Keratinocyte (primary cell): ENCODE results near the gene DIDO1. TPM values are rescaled to one million over a fixed set of nuclear protein-coding genes. Genes with fewer than 3 reads are reported as not detected.

Source experiments
- DNase-seq: peaks from one replicate; pipeline ENCODE4 v3.0.0-alpha.2; 2011; ENCODE audit warnings: low read depth, missing footprints, low spot score
- FAIRE-seq: peaks from 2 replicates; lab custom pipeline; 2011; peaks lifted over from hg19 to GRCh38; lab: Jason Lieb, UNC
- H2AFZ ChIP-seq: 2 replicates; pipeline ENCODE4 v1.6.0; 2012; ENCODE audit warnings: low read length, control low read depth, inconsistent platforms; ENCODE audit not compliant: control insufficient read depth
- H3K27ac ChIP-seq: 2 replicates; pipeline ENCODE4 v1.5.1; 2011; ENCODE audit warnings: low read length; ENCODE audit not compliant: control insufficient read depth, insufficient read depth
- H3K27me3 ChIP-seq: 3 replicates; pipeline ENCODE4 v1.6.0; 2011; ENCODE audit warnings: low read length; ENCODE audit not compliant: control insufficient read depth, insufficient read depth; ENCODE audit errors: extremely low read depth
- H3K36me3 ChIP-seq, 2 experiments: 2 replicates in 1 of 2; 3 replicates in 1 of 2; pipeline ENCODE4 v1.5.1; 2011; ENCODE audit warnings: low read length in 2 of 2, mild to moderate bottlenecking in 1 of 2; ENCODE audit not compliant: control insufficient read depth in 2 of 2, insufficient read depth in 2 of 2; ENCODE audit errors: extremely low read depth in 1 of 2
- H3K4me1 ChIP-seq: 3 replicates; pipeline ENCODE4 v1.5.1; 2011; ENCODE audit warnings: low read length; ENCODE audit not compliant: control insufficient read depth, insufficient read depth; ENCODE audit errors: extremely low read depth
- H3K4me2 ChIP-seq: 3 replicates; pipeline ENCODE4 v1.6.0; 2011; ENCODE audit warnings: low read depth, low read length; ENCODE audit not compliant: control insufficient read depth, insufficient read depth; ENCODE audit errors: extremely low read depth
- H3K4me3 ChIP-seq, 3 experiments: fragments of 200-600 bp in 1 of 3; sonication (generic) in 1 of 3; 2 replicates in 2 of 3; 3 replicates in 1 of 3; pipeline ENCODE4 v1.5.1; 2011 to 2016; ENCODE audit warnings: low read length in 3 of 3, mild to moderate bottlenecking in 3 of 3, control low read depth in 2 of 3, inconsistent platforms in 1 of 3, low read depth in 1 of 3, mixed read lengths in 1 of 3, mixed run types in 1 of 3, moderate library complexity in 1 of 3; ENCODE audit not compliant: control insufficient read depth in 2 of 3, insufficient read depth in 2 of 3; ENCODE audit errors: extremely low read depth in 1 of 3
- H3K79me2 ChIP-seq: 2 replicates; pipeline ENCODE4 v1.6.0; 2012; ENCODE audit warnings: low read length; ENCODE audit not compliant: control insufficient read depth, insufficient read depth
- H3K9ac ChIP-seq: 3 replicates; pipeline ENCODE4 v1.6.0; 2011; ENCODE audit warnings: low read length; ENCODE audit not compliant: control insufficient read depth, insufficient read depth; ENCODE audit errors: extremely low read depth
- H3K9me1 ChIP-seq: 3 replicates; pipeline ENCODE4 v1.6.0; 2011; ENCODE audit warnings: low read length; ENCODE audit not compliant: control insufficient read depth, insufficient read depth; ENCODE audit errors: extremely low read depth
- H3K9me3 ChIP-seq: 2 replicates; pipeline ENCODE4 v1.5.1; 2012; ENCODE audit warnings: low read depth, low read length; ENCODE audit not compliant: control insufficient read depth
- H4K20me1 ChIP-seq: 3 replicates; pipeline ENCODE4 v1.6.0; 2011; ENCODE audit warnings: low read length; ENCODE audit not compliant: control insufficient read depth, insufficient read depth; ENCODE audit errors: extremely low read depth
- CTCF ChIP-seq, 3 experiments: IDR thresholded peaks in 1 of 3; conservative IDR thresholded peaks in 1 of 3; optimal IDR thresholded peaks in 1 of 3; 2 replicates in 2 of 3; 3 replicates in 1 of 3; pipeline versions ENCODE3 to v1.5.1; 2011; ENCODE audit warnings: low read length in 3 of 3, mild to moderate bottlenecking in 3 of 3, moderate library complexity in 2 of 3, control low read depth in 1 of 3, inconsistent platforms in 1 of 3; ENCODE audit not compliant: insufficient read depth in 2 of 3; ENCODE audit errors: extremely low read depth in 1 of 3
- EZH2 ChIP-seq: IDR thresholded peaks from one replicate; pipeline ENCODE4 v1.6.1; 2012; ENCODE audit warnings: inconsistent platforms, mild to moderate bottlenecking, low read length, moderate library complexity
- dilution Hi-C: fragments of 300-500 bp; cut with MboI; formaldehyde crosslinking; loops from one replicate; pipeline ENCODE4 v1.7.0; 2020; ENCODE audit warnings: low sequenced_read_pairs; ENCODE audit not compliant: extremely low pct_ligation_motif_present
- polyA plus RNA-seq, 5 experiments: library from polyadenylated mRNA; depleted of rRNA in 3 of 5; stranded (reverse) in 3 of 5; stranded (forward) in 1 of 5; unstranded in 1 of 5; fragments of >200 nt; gene quantifications; 1 replicate in 1 of 5; 2 replicates in 3 of 5; 3 replicates in 1 of 5; pipeline versions ENCODE4 v1.2.1 to v1.2.3, GENCODE V29; 2011 to 2012; ENCODE audit warnings: missing spikeins in 2 of 5, low read depth in 1 of 5, low replicate concordance in 1 of 5

The DIDO1 gene
- polyA plus RNA-seq, 1 donor (not counting 4 experiments of a cell fraction or from before 2014, with no cell fraction given) = 14.2 TPM

GRCh38 chr20:62892348-62893304 lies 33.7 kb downstream of the DIDO1 start:
- Histone ChIP-seq H3K79me2 (no peaks in the 10 kb centered on the region), H3K27ac (no peak overlapping the region), H3K36me3 (peaks cover 44 to 53% of the 10 kb centered on the region in 2 experiments), H2AFZ (no peak overlapping the region), H3K9me3 (no peaks in the 10 kb centered on the region), H3K4me2 (no peak overlapping the region), H3K9ac (no peak overlapping the region), H3K27me3 (no peaks in the 10 kb centered on the region), H3K4me3 (no peak overlapping the region), H3K9me1 (no peaks in the 10 kb centered on the region), H3K4me1 (peaks cover 6% of the 10 kb centered on the region), H4K20me1 (no peaks in the 10 kb centered on the region)
- no peak for TF ChIP-seq CTCF (optimal IDR thresholded peaks at IDR 0.05 in 1 of 3, IDR thresholded peaks at IDR 0.05 in 1 of 3, conservative IDR thresholded peaks at IDR 0.05 in 1 of 3; ENCODE audit: extremely low read depth in 1 of 3, insufficient read depth in 2 of 3, low read length in 3 of 3)
- no peak for TF ChIP-seq EZH2
- DNase-seq = no peak
- no peak for FAIRE-seq
- dilution Hi-C loops = no loop called here

GRCh38 chr20:62891111-62891510 lies 35.2 kb downstream of the DIDO1 start:
- H3K9ac ChIP-seq = no peak overlapping the region
- FAIRE-seq (no peak), DNase-seq (no peak)
- no peak overlapping the region for H3K27ac ChIP-seq
- no peaks in the 10 kb centered on the region for H3K9me1 ChIP-seq
- H3K4me1 ChIP-seq = no peaks in the 10 kb centered on the region
- H3K9me3 ChIP-seq = no peaks in the 10 kb centered on the region
- H3K4me3 ChIP-seq = no peak overlapping the region
- no peaks in the 10 kb centered on the region for H3K79me2 ChIP-seq
- no peaks in the 10 kb centered on the region for H3K27me3 ChIP-seq
- dilution Hi-C loops = no loop called here
- no peaks in the 10 kb centered on the region for H4K20me1 ChIP-seq
- TF ChIP-seq EZH2 (no peak), CTCF (optimal IDR thresholded peaks at IDR 0.05 in 1 of 3, IDR thresholded peaks at IDR 0.05 in 1 of 3, conservative IDR thresholded peaks at IDR 0.05 in 1 of 3; ENCODE audit: extremely low read depth in 1 of 3, insufficient read depth in 2 of 3, low read length in 3 of 3) (no peak)
- peaks cover 39 to 61% of the 10 kb centered on the region in 2 experiments for H3K36me3 ChIP-seq
- no peak overlapping the region for H3K4me2 ChIP-seq
- no peak overlapping the region for H2AFZ ChIP-seq
